Activated CD8-positive, alpha-beta memory T cell treated with anti-CD3 and anti-CD28 coated beads for 24 hours (primary cell): Measurements from ENCODE around the gene ADCK2.
A peak's percentile ranks its signal among the peaks of the same experiment; 100 is the strongest.
"Not testable (repeated sequence)": the region's sequence is repeated elsewhere in the genome, so short reads cannot be mapped to it uniquely, and the experiment has no call there.

Source experiments
- DNase-seq: peaks from one replicate; pipeline ENCODE4 v3.0.0-alpha.2; 2020

ADCK2 gene

GRCh38 chr7:140696024-140696679, 23.4 kb downstream of the ADCK2 start:
- no peak for DNase-seq

GRCh38 chr7:140696680-140697446, 24.1 kb downstream of the ADCK2 start, which contains the start of gene NDUFB2:
TSS of gene NDUFB2 (plus strand) at chr7:140696708. CDS start at chr7:140696745, 37 bp downstream.
- peak; percentile 98 for DNase-seq

GRCh38 chr7:140697447-140698143, 24.9 kb downstream of the ADCK2 start:
- DNase-seq = no peak

- no peak for DNase-seq
Observed at GRCh38 chr7:140698477-140698876, 25.7 kb downstream of the ADCK2 start.

- no peak for DNase-seq
Observed at GRCh38 chr7:140702774-140703173, 30.0 kb downstream of the ADCK2 start.

- no peak for DNase-seq
Observed at GRCh38 chr7:140704205-140704604, 31.5 kb downstream of the ADCK2 start.

- no peak for DNase-seq
Observed at GRCh38 chr7:140707132-140707531, 34.4 kb downstream of the ADCK2 start.

- DNase-seq = not testable (repeated sequence)
Observed at GRCh38 chr7:140708764-140709163, 36.0 kb downstream of the ADCK2 start.

GRCh38 chr7:140712392-140712791, 39.6 kb downstream of the ADCK2 start:
- not testable (repeated sequence) for DNase-seq

- DNase-seq = no peak
Observed at GRCh38 chr7:140714331-140715040, 41.7 kb downstream of the ADCK2 start.

- DNase-seq = no peak
Observed at GRCh38 chr7:140719721-140720120, 47.0 kb downstream of the ADCK2 start.

GRCh38 chr7:140722254-140722653, 49.5 kb downstream of the ADCK2 start:
- no peak for DNase-seq

GRCh38 chr7:140723006-140723405, 50.3 kb downstream of the ADCK2 start:
- DNase-seq = no peak

GRCh38 chr7:140723574-140723973, 50.8 kb downstream of the ADCK2 start:
- DNase-seq = no peak

- DNase-seq = no peak
Observed at GRCh38 chr7:140724706-140725105, 52.0 kb downstream of the ADCK2 start.

GRCh38 chr7:140726281-140726680, 53.5 kb downstream of the ADCK2 start:
- DNase-seq = no peak

- no peak for DNase-seq
Observed at GRCh38 chr7:140732416-140732815, 59.7 kb downstream of the ADCK2 start.

GRCh38 chr7:140734096-140734495, 61.4 kb downstream of the ADCK2 start:
- no peak for DNase-seq

- no peak for DNase-seq
Observed at GRCh38 chr7:140734729-140735128, 62.0 kb downstream of the ADCK2 start.

- no peak for DNase-seq
Observed at GRCh38 chr7:140738280-140738679, 65.5 kb downstream of the ADCK2 start.

GRCh38 chr7:140743255-140743654, 70.5 kb downstream of the ADCK2 start:
- DNase-seq = not testable (repeated sequence)

GRCh38 chr7:140744005-140744404, 71.3 kb downstream of the ADCK2 start:
- no peak for DNase-seq
